ENCODE data around the gene BRSK2.
"Not testable (repeated sequence)": the region's sequence is repeated elsewhere in the genome, so short reads cannot be mapped to it uniquely, and the experiment has no call there.

The BRSK2 gene

GRCh38 chr11:1408346-1408745 lies 18.6 kb downstream of the BRSK2 start:
- DNase-seq (ENCODE audit: low read depth in 2 of 3, low spot score in 1 of 3): no peak

- no peak for DNase-seq (ENCODE audit: low read depth in 2 of 3, low spot score in 1 of 3)
These were observed 19.5 kb downstream of the BRSK2 start for GRCh38 chr11:1409108-1409851.

GRCh38 chr11:1409852-1410125 lies 20.1 kb downstream of the BRSK2 start:
- DNase-seq (ENCODE audit: low read depth in 2 of 3, low spot score in 1 of 3): not testable (repeated sequence)

- no peak for DNase-seq (ENCODE audit: low read depth in 2 of 3, low spot score in 1 of 3)
These were observed 20.9 kb downstream of the BRSK2 start for GRCh38 chr11:1410366-1411291.

- no peak for DNase-seq (ENCODE audit: low read depth in 2 of 3, low spot score in 1 of 3)
These were observed 21.6 kb downstream of the BRSK2 start for GRCh38 chr11:1411301-1411700.

- DNase-seq (ENCODE audit: low read depth in 2 of 3, low spot score in 1 of 3): not testable (repeated sequence)
These were observed 22.0 kb downstream of the BRSK2 start for GRCh38 chr11:1411739-1412138.

- no peak for DNase-seq (ENCODE audit: low read depth in 2 of 3, low spot score in 1 of 3)
These were observed 22.8 kb downstream of the BRSK2 start for GRCh38 chr11:1412377-1413095.

- no peak for DNase-seq (ENCODE audit: low read depth in 2 of 3, low spot score in 1 of 3)
These were observed 24.9 kb downstream of the BRSK2 start for GRCh38 chr11:1414650-1415049.

- DNase-seq (ENCODE audit: low read depth in 2 of 3, low spot score in 1 of 3): no peak
These were observed 25.9 kb downstream of the BRSK2 start for GRCh38 chr11:1415631-1416030.

- not testable (repeated sequence) for DNase-seq (ENCODE audit: low read depth in 2 of 3, low spot score in 1 of 3)
These were observed 28.6 kb downstream of the BRSK2 start for GRCh38 chr11:1418192-1418795.

GRCh38 chr11:1419811-1420210 lies 30.1 kb downstream of the BRSK2 start:
- DNase-seq (ENCODE audit: low read depth in 2 of 3, low spot score in 1 of 3): no peak

GRCh38 chr11:1421291-1421690 lies 31.6 kb downstream of the BRSK2 start:
- DNase-seq (ENCODE audit: low read depth in 2 of 3, low spot score in 1 of 3): no peak

- no peak for DNase-seq (ENCODE audit: low read depth in 2 of 3, low spot score in 1 of 3)
These were observed 32.7 kb downstream of the BRSK2 start for GRCh38 chr11:1422481-1422880.

GRCh38 chr11:1422981-1423380 lies 33.2 kb downstream of the BRSK2 start:
- no peak for DNase-seq (ENCODE audit: low read depth in 2 of 3, low spot score in 1 of 3)

- not testable (repeated sequence) for DNase-seq (ENCODE audit: low read depth in 2 of 3, low spot score in 1 of 3)
These were observed 33.7 kb downstream of the BRSK2 start for GRCh38 chr11:1423406-1423805.

- DNase-seq (ENCODE audit: low read depth in 2 of 3, low spot score in 1 of 3): no peak
These were observed 35.3 kb downstream of the BRSK2 start for GRCh38 chr11:1425006-1425405.

GRCh38 chr11:1425439-1425838 lies 35.7 kb downstream of the BRSK2 start:
- no peak for DNase-seq (ENCODE audit: low read depth in 2 of 3, low spot score in 1 of 3)

GRCh38 chr11:1428762-1429316 lies 39.1 kb downstream of the BRSK2 start:
- no peak for DNase-seq (ENCODE audit: low read depth in 2 of 3, low spot score in 1 of 3)

- no peak for DNase-seq (ENCODE audit: low read depth in 2 of 3, low spot score in 1 of 3)
These were observed 43.8 kb downstream of the BRSK2 start for GRCh38 chr11:1433568-1433967.

GRCh38 chr11:1433977-1434640 lies 44.4 kb downstream of the BRSK2 start:
- no peak for DNase-seq (ENCODE audit: low read depth in 2 of 3, low spot score in 1 of 3)

GRCh38 chr11:1435479-1435819 lies 45.7 kb downstream of the BRSK2 start:
- not testable (repeated sequence) for DNase-seq (ENCODE audit: low read depth in 2 of 3, low spot score in 1 of 3)
